Transverse colon (tissue), 4 donors: Measurements from ENCODE around the gene C15orf62.

ENCODE experiments used
- CTCF ChIP-seq, 5 experiments: fragments of 200-600 bp in 3 of 5; fragments of 450-650 bp in 2 of 5; sonication (generic) in 3 of 5; IDR thresholded peaks; 1 replicate in 2 of 5; 2 replicates in 3 of 5; pipeline ENCODE4 v1.5.1; 2016 to 2017; ENCODE audit warnings: antibody characterized with exemption in 5 of 5, inconsistent platforms in 3 of 5, mild to moderate bottlenecking in 2 of 5, moderate library complexity in 1 of 5
- EP300 ChIP-seq: sonication (generic); formaldehyde crosslinking; IDR thresholded peaks from one replicate; pipeline ENCODE4 v1.6.1; 2017; ENCODE audit warnings: antibody characterized with exemption, low read depth
- POLR2A ChIP-seq: fragments of 450-650 bp; IDR thresholded peaks from one replicate; pipeline ENCODE4 v1.6.1; 2016; ENCODE audit warnings: antibody characterized with exemption, mild to moderate bottlenecking, moderate library complexity
- POLR2AphosphoS5 ChIP-seq, 3 donors: sonication (generic); formaldehyde crosslinking; IDR thresholded peaks; one replicate each; pipeline ENCODE4 v1.6.1; 2016; ENCODE audit warnings: antibody characterized with exemption in 3 of 3

GRCh38 chr15:40792394-40792793 is 22.6 kb downstream of the C15orf62 start:
- TF ChIP-seq CTCF (IDR thresholded peaks at IDR 0.05) = no peak
- no peak for TF ChIP-seq EP300
- TF ChIP-seq POLR2A = no peak
- no peak for TF ChIP-seq POLR2AphosphoS5 (IDR thresholded peaks at IDR 0.05)
